Fibroblast of villous mesenchyme (primary cell): ENCODE measurements around the gene MEA1. TPM values are rescaled to one million over a fixed set of nuclear protein-coding genes. Genes with fewer than 3 reads are reported as not detected.
A peak's percentile ranks its signal among the peaks of the same experiment; 100 is the strongest.

Experiments
- DNase-seq: peaks from one replicate; pipeline ENCODE4 v3.0.0-alpha.2; 2010; ENCODE audit warnings: low read depth
- H3K4me3 ChIP-seq: 2 replicates; pipeline ENCODE4 v1.5.1; 2011; ENCODE audit warnings: low read depth, mild to moderate bottlenecking, low read length
- CTCF ChIP-seq: IDR thresholded peaks from 2 replicates; pipeline ENCODE4 v1.5.1; 2012; ENCODE audit warnings: low read depth, mild to moderate bottlenecking, low read length; ENCODE audit not compliant: insufficient read depth
- total RNA-seq: library from RNA; depleted of rRNA; stranded (reverse); fragments of >200 nt; gene quantifications from 2 replicates; pipeline ENCODE4 v1.2.3, GENCODE V29; 2012

MEA1 gene
- total RNA-seq, 1 donor = 60.0 TPM

GRCh38 chr6:42984001-42984923 is 29.5 kb downstream of the MEA1 start, which contains the start of gene PPP2R5D:
Gene PPP2R5D, plus strand, starts transcription at chr6:42984570. Its CDS starts 108 bp downstream, at chr6:42984678.
- peak within 1 kb of the TSS; percentile 83 for H3K4me3 ChIP-seq
- TF ChIP-seq CTCF = no peak
- peak; percentile 99 for DNase-seq

GRCh38 chr6:42981836-42982235 is 31.9 kb downstream of the MEA1 start:
- no peak overlapping the region for H3K4me3 ChIP-seq
- DNase-seq = no peak
- no peak for TF ChIP-seq CTCF

- H3K4me3 ChIP-seq = peak overlapping the region; percentile 76
- TF ChIP-seq CTCF = no peak
- DNase-seq = no peak
These were observed 34.1 kb downstream of the MEA1 start for GRCh38 chr6:42979523-42980177.

- H3K4me3 ChIP-seq = peak within 1 kb of the TSS; percentile 76
- peak; percentile 87 for DNase-seq
- no peak for TF ChIP-seq CTCF
These were observed 34.8 kb downstream of the MEA1 start, which contains the start of gene PEX6 for GRCh38 chr6:42978839-42979522. Gene PEX6, minus strand, starts transcription at chr6:42979181. Its CDS starts 31 bp downstream, at chr6:42979150.

GRCh38 chr6:42978487-42978838 is 35.3 kb downstream of the MEA1 start:
- no peak for TF ChIP-seq CTCF
- DNase-seq = peak; percentile 36
- H3K4me3 ChIP-seq = peak overlapping the region; percentile 76

- H3K4me3 ChIP-seq = no peak overlapping the region
- DNase-seq = no peak
- no peak for TF ChIP-seq CTCF
These were observed 38.7 kb downstream of the MEA1 start for GRCh38 chr6:42974919-42975505.
